SJCRH30 (cell line): ENCODE results near the gene SSTR5. TPM values are rescaled to one million over a fixed set of nuclear protein-coding genes. Genes with fewer than 3 reads are reported as not detected.

ENCODE experiments used
- DNase-seq, 2 experiments: peaks; one replicate each; pipeline ENCODE4 v3.0.0-alpha.2; 2015 to 2020
- H3K27ac ChIP-seq: fragments of 250-450 bp; sonication (Bioruptor Pico); 2 replicates; pipeline ENCODE4 v1.5.1; 2020; ENCODE audit warnings: mild to moderate bottlenecking, moderate library complexity
- H3K27me3 ChIP-seq: fragments of 250-450 bp; sonication (Bioruptor Pico); 2 replicates; pipeline ENCODE4 v1.5.1; 2020; ENCODE audit warnings: mild to moderate bottlenecking, moderate library complexity
- H3K36me3 ChIP-seq: fragments of 250-450 bp; sonication (Bioruptor Pico); 2 replicates; pipeline ENCODE4 v1.5.1; 2020; ENCODE audit warnings: mild to moderate bottlenecking, moderate library complexity
- H3K4me1 ChIP-seq: fragments of 250-450 bp; sonication (Bioruptor Pico); 2 replicates; pipeline ENCODE4 v1.5.1; 2020; ENCODE audit warnings: mild to moderate bottlenecking, moderate library complexity
- H3K4me3 ChIP-seq: fragments of 250-450 bp; sonication (Bioruptor Pico); 2 replicates; pipeline ENCODE4 v1.5.1; 2020; ENCODE audit warnings: mild to moderate bottlenecking, moderate library complexity
- H3K9me3 ChIP-seq: fragments of 250-450 bp; sonication (Bioruptor Pico); replicated peaks from 2 replicates; pipeline ENCODE4 v1.5.1; 2020; ENCODE audit warnings: mild to moderate bottlenecking, moderate library complexity
- total RNA-seq: library from RNA; depleted of rRNA; stranded (reverse); fragments of >200 nt; shearing (Covaris generic); gene quantifications from 2 replicates; pipeline ENCODE4 v1.2.3, GENCODE V29; 2014

SSTR5 gene
- total RNA-seq, 1 experiment from 2014 or later = 3.7 TPM

DNA sequence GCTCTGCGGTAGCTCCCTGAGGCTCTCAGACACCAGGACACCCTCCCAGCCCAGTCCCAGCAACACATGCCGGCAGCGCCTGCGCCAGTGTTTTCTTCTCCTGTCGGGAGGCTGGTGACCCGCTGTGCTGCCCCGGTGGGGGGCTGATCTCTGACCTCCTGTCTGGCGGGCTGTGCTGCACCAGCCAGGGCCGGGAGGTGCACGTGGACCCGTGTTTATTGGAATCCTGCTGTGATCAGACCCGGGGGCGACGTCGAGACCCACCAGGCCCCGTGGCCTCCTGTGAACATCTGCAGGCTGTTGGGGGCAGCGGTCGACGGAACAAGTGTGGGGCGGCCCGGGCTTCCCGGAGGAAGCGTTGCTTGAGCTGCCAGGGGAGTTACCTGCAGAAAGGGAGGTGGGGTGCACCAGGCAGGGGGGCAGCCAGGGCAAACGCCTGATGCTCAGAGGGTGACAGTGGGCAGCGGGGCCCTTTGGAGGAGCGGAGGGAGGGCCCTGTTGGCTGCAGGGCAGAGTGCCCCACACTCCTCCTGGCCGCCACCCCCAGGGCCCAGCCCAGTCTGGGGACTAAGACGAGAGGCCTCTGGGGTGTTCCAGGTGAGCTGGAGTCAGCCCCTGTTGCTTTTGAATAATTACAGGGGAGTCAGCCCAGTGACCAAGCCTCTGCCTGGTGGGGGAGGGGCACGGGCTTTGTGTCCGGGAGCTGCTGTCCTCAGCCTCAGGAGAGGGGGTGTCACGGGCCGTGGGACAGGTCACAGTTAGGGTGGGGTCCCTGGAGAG is 2.3 kb upstream of the SSTR5 start:
- H3K4me3 ChIP-seq = no peak overlapping the region
- peaks cover 9% of the 10 kb centered on the region; the same call in 1 of the 2 replicates for H3K4me1 ChIP-seq
- no peak for DNase-seq
- peaks cover 3% of the 10 kb centered on the region; the same call in 1 of the 2 replicates for H3K27me3 ChIP-seq
- no peaks in the 10 kb centered on the region for H3K9me3 ChIP-seq
- H3K27ac ChIP-seq = no peak overlapping the region
- no peaks in the 10 kb centered on the region for H3K36me3 ChIP-seq

DNA sequence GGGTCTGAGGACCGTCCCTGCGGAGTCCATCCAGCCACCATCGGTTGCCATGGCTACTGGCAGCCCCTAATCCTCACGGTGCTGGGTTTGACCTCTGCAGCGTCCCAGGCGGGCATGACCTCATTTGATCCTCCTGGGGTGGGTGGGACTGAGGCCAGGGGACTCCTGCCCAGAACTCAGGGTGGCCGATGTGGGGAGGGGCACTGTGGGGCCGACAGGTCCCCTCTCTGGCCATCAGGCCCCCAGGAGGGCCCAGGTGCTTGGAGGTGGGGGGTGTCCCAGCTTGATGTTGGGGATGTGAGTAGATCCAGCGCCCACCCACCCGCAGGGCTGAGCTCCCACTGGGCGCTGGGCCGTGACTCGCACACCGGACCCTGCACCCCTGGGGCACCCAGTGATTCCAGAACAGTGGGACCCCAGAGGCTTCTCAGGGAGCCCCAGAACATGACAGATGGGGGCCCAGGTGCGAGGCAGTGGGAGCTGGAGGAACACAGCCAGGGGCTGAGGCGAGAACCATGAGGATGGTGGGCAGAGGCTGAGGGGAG is 1.6 kb upstream of the SSTR5 start:
- Histone ChIP-seq H3K4me1 (peaks cover 11% of the 10 kb centered on the region; the same call in 1 of the 2 replicates), H3K36me3 (no peaks in the 10 kb centered on the region), H3K4me3 (no peak overlapping the region), H3K27ac (no peak overlapping the region), H3K27me3 (peaks cover 3% of the 10 kb centered on the region; the same call in 1 of the 2 replicates), H3K9me3 (no peaks in the 10 kb centered on the region)
- no peak for DNase-seq

DNA sequence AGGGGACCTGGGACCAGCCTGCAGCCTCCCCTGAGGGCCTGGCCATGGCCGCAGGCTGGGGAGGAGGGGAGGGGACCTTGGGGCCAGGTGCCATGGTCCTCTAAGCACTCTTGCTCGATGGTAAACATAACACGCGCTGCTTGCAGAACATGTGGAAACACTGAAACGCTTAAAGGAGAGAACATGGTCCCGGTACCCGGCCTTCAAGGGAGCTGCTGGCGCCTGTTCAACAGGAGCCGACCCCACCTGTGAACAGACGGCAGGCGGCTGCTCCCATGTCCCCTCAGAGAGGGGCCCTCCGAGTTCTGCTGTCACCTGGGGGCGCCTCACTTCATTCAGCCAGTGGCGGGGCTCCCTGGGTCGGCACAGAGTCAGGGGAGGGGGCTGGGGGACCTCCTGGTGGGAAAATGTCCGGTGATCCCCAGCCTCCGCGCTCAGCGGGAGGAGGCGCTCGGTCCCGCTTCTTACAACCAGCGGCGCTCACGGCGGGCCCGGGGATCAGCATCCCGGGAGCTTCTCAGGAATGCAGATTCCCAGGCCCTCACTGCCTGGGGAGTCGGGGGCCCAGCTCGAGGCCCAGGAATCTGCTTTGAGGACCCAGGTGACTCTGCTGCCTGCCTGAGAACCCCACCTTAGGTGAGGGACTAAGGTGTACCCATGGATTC is 854 bp upstream of the SSTR5 start:
- H3K4me3 ChIP-seq = no peak overlapping the region
- H3K9me3 ChIP-seq = no peaks in the 10 kb centered on the region
- no peak for DNase-seq
- no peaks in the 10 kb centered on the region for H3K36me3 ChIP-seq
- H3K4me1 ChIP-seq = peaks cover 16% of the 10 kb centered on the region
- H3K27me3 ChIP-seq = peaks cover 3% of the 10 kb centered on the region; the same call in 1 of the 2 replicates
- no peak overlapping the region for H3K27ac ChIP-seq

DNA sequence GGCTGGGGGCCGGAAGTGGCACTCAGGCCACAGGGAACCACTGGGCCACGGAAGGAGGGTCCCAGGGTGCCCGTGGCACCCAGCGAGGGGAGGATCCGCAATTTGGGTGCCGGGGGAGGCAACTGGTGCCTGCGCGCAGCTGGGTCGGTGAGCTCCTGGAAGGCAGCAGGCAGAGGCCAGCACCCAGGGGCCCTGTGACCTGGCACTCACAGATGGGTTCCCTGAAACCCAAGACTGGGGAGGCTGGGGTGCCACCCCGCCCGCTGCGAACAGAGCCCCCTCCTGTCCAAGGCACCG is 663 bp downstream of the SSTR5 start:
- Histone ChIP-seq H3K9me3 (no peaks in the 10 kb centered on the region), H3K27me3 (peaks cover 3% of the 10 kb centered on the region; the same call in 1 of the 2 replicates), H3K4me3 (no peak overlapping the region), H3K36me3 (no peaks in the 10 kb centered on the region), H3K4me1 (peaks cover 30% of the 10 kb centered on the region), H3K27ac (no peak overlapping the region)
- no peak for DNase-seq

DNA sequence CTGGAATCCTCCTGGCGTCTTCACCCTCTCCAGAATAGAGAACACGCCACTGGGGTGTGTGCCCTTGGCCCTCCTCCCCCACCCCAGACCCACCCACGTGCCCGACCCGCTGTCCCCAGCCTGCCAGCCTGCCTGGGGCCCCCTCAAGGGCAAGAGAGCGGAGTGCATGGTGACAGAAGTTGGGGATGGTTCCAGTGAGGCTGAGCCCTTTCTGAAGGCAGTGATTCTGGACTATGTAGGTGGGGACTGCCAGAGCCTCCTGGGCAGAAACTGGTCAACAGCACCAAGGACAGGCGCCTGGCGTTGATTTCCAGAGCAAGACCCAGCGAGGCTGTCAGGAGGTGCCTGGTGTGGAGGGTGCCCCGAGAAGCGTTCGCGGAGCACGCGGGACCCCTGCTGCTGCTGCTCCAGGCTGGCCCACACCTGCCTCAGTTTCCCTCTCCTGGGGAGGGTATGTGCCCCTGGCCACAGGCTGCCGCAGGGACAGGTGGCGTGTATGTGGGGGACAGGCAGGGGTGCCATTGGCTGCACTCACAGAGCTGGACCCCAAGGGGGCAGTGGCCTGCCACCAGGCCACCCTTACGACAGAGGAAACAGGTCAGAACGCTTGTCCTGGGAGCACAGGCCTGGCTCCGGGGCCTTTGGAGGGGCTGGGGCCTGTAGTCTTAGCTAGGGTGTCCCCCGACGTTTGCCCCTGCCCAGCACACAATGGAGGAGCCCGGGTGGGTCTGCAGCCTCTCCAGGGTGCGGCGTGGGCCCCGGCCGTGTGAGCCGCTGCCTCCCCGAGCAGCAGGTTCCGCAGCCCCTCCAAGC is 1.2 kb downstream of the SSTR5 start:
- no peaks in the 10 kb centered on the region for H3K9me3 ChIP-seq
- DNase-seq = no peak
- no peaks in the 10 kb centered on the region for H3K36me3 ChIP-seq
- peaks cover 3% of the 10 kb centered on the region; the same call in 1 of the 2 replicates for H3K27me3 ChIP-seq
- H3K27ac ChIP-seq = no peak overlapping the region
- peaks cover 32% of the 10 kb centered on the region for H3K4me1 ChIP-seq
- no peak overlapping the region for H3K4me3 ChIP-seq

DNA sequence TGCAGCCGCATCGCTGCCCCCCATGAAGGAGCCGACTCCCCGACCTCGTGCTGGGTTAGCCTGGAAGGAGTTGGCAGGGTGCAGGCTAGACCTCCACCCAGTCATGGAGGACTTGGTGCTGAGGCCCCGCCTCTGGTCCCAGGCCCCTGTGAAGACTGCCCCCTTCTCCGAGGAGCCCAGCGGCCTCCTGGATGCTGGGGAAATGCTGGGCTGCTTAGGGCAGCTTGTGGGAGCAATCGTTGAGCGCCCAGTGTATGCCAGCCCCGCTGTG is 1.8 kb downstream of the SSTR5 start:
- Histone ChIP-seq H3K9me3 (no peaks in the 10 kb centered on the region), H3K36me3 (no peaks in the 10 kb centered on the region), H3K4me1 (peaks cover 37% of the 10 kb centered on the region), H3K27me3 (peaks cover 3% of the 10 kb centered on the region; the same call in 1 of the 2 replicates), H3K4me3 (no peak overlapping the region), H3K27ac (no peak overlapping the region)
- DNase-seq = no peak

DNA sequence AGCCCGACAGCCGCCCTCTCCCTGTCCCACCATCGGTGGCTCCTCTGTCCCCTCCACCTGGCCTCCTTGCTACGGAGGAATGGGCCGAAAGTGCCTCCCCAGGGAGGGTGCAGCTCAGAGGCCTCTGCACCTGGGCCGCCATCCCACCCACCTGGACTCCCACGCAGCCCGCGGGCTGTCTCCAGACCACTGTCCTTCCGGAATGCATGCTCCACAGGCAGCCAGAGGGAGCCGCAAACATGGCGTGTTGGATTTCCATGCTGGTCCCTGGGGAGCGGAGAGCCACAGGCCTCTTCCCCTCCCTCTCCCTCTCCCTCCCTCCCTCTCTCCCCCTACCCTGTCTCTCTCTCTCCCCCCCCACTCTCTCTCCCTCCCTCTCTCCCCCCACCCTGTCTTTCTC is 3.0 kb downstream of the SSTR5 start:
- Histone ChIP-seq H3K27ac (no peak overlapping the region), H3K27me3 (peaks cover 3% of the 10 kb centered on the region; the same call in 1 of the 2 replicates), H3K4me1 (peaks cover 33% of the 10 kb centered on the region), H3K9me3 (no peaks in the 10 kb centered on the region), H3K4me3 (no peak overlapping the region), H3K36me3 (no peaks in the 10 kb centered on the region)
- peak; percentile 63 to 65 for DNase-seq

DNA sequence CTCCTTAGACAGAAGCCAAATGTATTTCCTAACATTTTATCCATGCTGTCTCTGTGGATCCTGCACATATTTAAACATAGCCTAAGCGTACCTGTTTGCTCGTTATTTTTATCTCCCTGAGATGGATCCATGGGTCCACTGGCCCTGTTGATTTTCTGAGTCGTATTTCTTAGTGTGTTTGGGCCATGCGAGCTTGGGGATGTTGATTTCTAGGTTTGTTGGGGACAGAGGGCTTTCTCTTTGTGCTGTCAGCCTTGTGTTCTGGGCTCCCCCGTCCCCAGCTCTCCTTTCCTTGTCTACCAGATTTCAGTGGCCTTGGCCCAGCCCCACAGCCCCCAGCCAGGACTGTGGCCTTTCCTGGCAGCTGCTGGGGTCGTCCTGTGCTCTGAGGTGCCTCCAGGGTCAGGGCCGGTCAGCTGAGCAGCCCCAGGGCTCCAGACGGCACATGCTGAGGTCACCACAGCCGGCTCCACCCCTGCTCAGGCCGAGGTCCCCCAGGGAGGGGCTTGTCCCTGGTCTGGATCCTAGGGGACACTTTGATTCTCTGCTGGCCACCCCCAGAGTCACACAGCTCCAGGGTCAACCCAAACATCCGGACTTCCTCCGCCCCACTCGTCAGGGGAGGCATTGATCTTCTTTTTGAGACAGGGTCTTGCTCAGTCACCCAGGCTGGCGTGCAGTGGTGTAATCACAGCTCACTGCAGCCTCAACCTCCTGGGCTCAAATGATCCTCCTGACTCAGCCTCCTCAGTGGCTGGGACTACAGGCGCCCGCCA is 4.4 kb downstream of the SSTR5 start:
- peak; percentile 52 to 65 for DNase-seq
- Histone ChIP-seq H3K9me3 (no peaks in the 10 kb centered on the region), H3K36me3 (no peaks in the 10 kb centered on the region), H3K27ac (peak overlapping the region; percentile 55; the same call in 1 of the 2 replicates), H3K27me3 (no peaks in the 10 kb centered on the region), H3K4me1 (peaks cover 28% of the 10 kb centered on the region), H3K4me3 (no peak overlapping the region)

DNA sequence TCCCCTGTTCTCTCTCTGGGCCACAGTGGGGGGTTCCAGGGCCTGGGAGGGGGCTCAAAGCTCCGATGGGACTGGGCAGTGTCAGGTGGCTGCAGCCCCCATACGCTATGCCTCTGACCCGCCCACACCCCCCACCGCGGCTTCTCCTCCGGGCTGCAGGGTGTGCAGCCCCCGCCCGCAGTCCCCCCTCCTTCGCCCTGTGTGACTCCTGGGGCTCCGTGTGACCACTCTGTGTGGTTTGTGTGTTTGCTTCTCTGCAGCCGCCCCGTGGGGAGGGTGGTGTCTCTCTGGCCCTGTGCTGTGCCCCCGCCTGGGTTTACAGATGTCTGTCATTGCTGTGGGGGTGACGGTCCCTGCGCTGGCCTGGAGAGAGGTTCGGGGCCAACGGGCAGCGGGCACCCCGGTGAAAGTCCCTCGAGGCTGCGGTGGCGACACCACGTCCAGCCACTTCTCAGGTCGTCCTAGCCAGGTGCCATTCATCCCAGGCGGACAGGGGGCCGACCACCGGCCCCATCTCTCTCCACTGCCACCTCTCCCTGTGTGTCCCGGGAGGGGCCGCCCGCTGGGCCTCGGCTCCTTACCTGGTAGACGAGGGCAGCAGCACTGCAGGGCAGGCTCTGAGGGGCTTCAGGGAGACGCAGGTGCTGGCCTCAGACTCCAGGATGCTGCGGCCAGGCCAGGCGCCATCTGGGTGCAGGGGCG is 5.5 kb downstream of the SSTR5 start:
- Histone ChIP-seq H3K36me3 (no peaks in the 10 kb centered on the region), H3K4me1 (peaks cover 28% of the 10 kb centered on the region), H3K4me3 (peak overlapping the region; percentile 23), H3K27ac (peak overlapping the region; percentile 55), H3K27me3 (no peaks in the 10 kb centered on the region), H3K9me3 (no peaks in the 10 kb centered on the region)
- DNase-seq = no peak

DNA sequence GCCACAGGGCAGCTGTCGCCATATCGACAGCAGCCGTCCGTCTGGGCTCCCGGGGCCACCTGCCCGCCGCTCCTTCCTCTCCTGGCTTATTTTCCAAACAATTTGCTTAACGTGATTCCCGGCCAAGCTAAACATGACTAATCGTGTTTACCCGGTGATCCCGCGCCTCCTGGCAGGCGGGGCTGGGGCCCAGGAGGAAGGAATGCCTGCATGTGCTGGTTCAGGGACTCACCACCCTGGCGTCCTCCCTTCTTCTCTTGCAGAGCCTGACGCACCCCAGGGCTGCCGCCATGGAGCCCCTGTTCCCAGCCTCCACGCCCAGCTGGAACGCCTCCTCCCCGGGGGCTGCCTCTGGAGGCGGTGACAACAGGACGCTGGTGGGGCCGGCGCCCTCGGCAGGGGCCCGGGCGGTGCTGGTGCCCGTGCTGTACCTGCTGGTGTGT is 6.1 kb downstream of the SSTR5 start:
- peak; percentile 90 to 92 for DNase-seq
- Histone ChIP-seq H3K27ac (peak overlapping the region; percentile 55), H3K27me3 (no peaks in the 10 kb centered on the region)

DNA sequence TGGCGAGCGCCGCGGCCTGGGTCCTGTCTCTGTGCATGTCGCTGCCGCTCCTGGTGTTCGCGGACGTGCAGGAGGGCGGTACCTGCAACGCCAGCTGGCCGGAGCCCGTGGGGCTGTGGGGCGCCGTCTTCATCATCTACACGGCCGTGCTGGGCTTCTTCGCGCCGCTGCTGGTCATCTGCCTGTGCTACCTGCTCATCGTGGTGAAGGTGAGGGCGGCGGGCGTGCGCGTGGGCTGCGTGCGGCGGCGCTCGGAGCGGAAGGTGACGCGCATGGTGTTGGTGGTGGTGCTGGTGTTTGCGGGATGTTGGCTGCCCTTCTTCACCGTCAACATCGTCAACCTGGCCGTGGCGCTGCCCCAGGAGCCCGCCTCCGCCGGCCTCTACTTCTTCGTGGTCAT is 6.8 kb downstream of the SSTR5 start:
- no peak for DNase-seq
- Histone ChIP-seq H3K36me3 (no peaks in the 10 kb centered on the region), H3K27me3 (no peaks in the 10 kb centered on the region), H3K4me3 (no peak overlapping the region), H3K9me3 (peaks cover under 1% of the 10 kb centered on the region; the same call in 1 of the 2 replicates), H3K27ac (peak overlapping the region; percentile 55; the same call in 1 of the 2 replicates), H3K4me1 (peaks cover 28% of the 10 kb centered on the region)

More for the DNA sequence above, 6.1 kb downstream of the SSTR5 start:
- H3K36me3 ChIP-seq = no peaks in the 10 kb centered on the region
- H3K4me3 ChIP-seq = peak overlapping the region; percentile 23; the same call in 1 of the 2 replicates
- H3K9me3 ChIP-seq = no peaks in the 10 kb centered on the region
- peaks cover 28% of the 10 kb centered on the region for H3K4me1 ChIP-seq

DNA sequence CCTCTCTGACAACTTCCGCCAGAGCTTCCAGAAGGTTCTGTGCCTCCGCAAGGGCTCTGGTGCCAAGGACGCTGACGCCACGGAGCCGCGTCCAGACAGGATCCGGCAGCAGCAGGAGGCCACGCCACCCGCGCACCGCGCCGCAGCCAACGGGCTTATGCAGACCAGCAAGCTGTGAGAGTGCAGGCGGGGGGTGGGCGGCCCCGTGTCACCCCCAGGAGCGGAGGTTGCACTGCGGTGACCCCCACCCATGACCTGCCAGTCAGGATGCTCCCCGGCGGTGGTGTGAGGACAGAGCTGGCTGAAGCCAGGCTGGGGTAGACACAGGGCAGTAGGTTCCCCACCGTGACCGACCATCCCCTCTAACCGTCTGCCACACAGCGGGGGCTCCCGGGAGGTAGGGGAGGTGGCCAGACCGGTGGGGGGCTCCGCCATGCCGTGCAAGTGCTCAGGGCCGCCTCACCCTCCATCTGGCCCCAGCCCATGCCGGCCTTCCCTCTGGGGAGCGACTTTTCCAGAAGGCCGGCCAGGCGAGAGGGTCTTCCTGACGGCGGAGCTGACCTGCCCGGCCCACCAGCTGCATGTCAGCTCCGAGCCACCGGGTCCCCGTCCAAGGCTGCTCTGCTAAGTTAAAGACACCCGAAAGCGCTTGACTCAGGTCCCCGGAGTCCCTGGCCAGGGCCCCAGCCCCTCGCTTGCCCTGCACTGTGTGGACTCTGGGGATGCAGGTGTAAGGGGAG is 7.4 kb downstream of the SSTR5 start:
- no peak overlapping the region for H3K27ac ChIP-seq
- peaks cover 7% of the 10 kb centered on the region; the same call in 1 of the 2 replicates for H3K9me3 ChIP-seq
- no peaks in the 10 kb centered on the region for H3K36me3 ChIP-seq
- H3K4me3 ChIP-seq = no peak overlapping the region
- no peak for DNase-seq
- H3K27me3 ChIP-seq = no peaks in the 10 kb centered on the region
- H3K4me1 ChIP-seq = peaks cover 28% of the 10 kb centered on the region
